NCI-H2081 (cell line): ENCODE measurements around the gene FOXP1.

Experiments
- DNase-seq, 2 experiments: peaks; one replicate each; lab custom pipeline; 2025; lab: John Stamatoyannopoulos, UW

The FOXP1 gene

GRCh38 chr3:71485896-71486295 lies 97.6 kb downstream of the FOXP1 start:
- no peak for DNase-seq

DNA sequence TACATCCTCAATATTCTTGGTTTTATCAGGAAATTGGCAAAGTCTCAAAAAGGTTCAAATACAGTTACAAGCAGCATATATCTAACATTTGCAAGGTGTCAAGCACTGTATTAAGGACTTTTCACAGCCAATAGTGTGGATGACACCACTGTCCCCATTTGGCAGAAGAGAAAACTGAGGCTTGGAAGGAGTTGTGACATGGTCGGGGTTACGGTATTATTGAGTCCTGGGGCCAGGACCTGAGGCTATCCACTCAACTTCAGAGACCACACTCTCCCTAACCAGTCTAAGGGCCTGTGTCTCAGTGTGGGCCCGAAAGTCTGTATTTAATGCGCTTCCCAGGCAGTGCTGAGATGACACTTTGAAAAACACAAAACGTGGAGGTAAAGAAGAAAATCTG lies 99.1 kb downstream of the FOXP1 start:
- DNase-seq: no peak

DNA sequence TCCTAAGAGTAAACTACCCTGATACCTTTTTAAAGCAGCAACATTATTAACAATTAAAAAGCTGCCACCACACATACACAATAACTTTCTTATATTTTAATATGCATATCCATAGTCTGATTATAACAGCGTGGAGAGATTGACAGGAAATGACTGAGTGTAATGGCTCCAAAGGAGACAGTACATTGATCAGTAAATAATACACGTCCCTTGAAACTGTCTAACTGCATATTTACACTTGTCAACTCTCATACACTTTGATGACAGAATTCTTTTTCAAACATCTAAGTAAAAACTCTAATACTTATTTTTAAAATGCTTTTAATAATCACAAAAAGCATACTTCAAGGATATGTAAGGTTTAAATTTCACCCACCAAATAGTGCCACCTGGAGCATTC lies 99.5 kb downstream of the FOXP1 start:
- no peak for DNase-seq

DNA sequence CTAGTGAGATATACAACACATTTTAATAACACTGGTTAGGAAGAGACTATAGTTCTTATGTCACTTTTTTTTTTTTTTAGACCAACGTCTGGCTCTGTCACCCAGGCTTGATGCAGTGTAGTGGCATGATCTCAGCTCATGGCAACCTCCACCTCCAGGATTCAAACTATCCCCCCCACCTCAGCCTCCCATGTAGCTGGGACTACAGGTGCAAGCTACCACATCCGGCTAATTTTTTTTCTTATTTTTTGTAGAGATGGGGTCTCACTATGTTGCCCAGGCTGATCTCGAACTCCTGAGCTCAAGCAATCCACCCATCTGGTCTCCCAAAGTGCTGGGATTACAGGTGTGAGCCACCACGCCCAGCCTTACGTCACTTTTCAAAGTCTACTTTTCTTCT lies 100.8 kb downstream of the FOXP1 start:
- no peak for DNase-seq

GRCh38 chr3:71478568-71478967 lies 105.0 kb downstream of the FOXP1 start:
- DNase-seq: no peak

GRCh38 chr3:71476950-71477349 lies 106.6 kb downstream of the FOXP1 start:
- DNase-seq: no peak

GRCh38 chr3:71469138-71469435 lies 114.4 kb downstream of the FOXP1 start:
- no peak for DNase-seq

GRCh38 chr3:71468311-71469137 lies 115.0 kb downstream of the FOXP1 start:
- no peak for DNase-seq

DNA sequence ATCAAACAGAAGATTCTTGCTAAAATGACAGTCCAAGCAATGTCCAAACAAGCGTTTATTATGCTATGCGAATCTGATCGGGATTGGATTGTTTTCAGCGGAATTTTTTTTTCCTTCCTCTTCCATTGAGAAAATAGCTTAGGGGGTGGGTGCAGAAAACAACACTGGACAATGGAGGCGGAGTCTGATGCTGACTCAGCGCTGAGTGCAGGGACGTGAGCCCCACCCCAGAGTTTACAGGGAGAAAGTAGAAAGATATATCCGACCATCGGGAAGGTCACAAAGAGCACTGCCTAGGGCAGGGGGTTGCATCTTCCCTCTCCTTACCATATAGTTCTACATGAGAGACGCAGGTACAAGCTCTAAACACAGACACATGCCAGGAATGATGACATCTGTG lies 117.0 kb downstream of the FOXP1 start:
- no peak for DNase-seq

DNA sequence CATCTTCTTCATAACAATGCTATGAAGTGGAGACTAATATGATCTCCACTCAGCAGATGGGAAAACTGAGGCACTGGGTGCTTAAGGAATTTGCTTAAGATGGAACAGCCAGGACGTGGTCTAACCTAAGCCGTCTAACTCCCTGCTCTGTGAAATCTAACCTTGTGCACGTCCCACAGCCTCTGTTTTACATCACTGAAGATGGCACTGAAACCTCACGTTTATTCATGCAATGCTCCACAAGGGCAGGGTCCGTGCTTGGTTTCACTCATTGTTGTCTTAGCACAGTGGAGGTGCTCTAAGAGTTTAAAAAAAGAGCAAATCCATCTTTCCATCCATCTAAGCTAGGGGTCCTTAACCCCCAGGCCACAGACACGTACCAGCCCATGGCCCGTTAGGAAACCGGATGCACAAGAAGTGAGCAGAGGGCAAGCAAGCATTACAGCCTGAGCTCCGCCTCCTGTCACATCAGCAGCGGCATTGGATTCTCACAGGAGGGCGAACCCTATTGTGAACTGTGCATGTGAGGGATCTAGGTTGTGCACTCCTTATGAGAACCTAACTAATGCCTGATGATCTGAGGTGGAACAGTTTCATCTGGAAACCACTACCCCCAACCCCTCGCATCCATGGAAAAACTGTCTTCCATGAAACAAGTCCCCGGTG lies 118.0 kb downstream of the FOXP1 start:
- no peak for DNase-seq

- DNase-seq: no peak
These were observed 118.9 kb downstream of the FOXP1 start for GRCh38 chr3:71464613-71465012.

DNA sequence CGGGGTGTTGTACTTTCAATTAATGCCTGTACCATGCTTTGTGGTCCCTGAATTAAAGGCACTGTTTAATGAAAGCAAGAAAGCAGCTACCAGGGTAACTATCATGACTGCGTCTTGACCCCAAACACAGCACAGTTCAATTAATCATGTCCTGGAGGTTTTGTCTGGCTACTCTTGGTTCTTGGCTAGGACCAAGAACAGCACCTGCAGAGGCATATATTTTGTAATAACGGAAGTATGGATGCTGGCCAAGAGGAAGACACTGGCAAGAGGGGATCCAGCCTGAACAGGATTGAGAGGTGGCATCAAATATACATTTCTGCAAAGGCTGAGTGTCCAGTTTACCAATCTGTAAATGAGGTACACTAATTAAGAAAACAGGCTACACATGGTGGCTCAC lies 119.9 kb downstream of the FOXP1 start:
- no peak for DNase-seq

DNA sequence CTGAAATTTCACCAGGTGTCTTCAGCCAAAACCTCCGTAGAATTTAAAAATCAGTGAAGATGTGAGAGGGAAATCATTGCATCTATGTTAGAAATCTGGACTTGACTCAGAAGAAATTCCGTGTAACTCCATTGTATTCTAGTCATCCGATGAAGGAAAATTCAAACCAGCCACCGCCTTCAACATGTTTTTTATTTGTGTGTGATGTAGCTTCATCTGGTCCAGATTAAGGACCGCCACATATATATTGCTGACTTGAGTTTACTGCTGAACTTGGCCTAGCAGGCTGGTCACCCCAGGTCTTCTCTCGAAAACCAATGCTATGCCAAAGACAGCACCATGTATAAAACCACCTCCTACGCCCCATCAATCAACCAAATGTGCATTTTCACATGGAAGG lies 120.9 kb downstream of the FOXP1 start:
- DNase-seq: no peak

DNA sequence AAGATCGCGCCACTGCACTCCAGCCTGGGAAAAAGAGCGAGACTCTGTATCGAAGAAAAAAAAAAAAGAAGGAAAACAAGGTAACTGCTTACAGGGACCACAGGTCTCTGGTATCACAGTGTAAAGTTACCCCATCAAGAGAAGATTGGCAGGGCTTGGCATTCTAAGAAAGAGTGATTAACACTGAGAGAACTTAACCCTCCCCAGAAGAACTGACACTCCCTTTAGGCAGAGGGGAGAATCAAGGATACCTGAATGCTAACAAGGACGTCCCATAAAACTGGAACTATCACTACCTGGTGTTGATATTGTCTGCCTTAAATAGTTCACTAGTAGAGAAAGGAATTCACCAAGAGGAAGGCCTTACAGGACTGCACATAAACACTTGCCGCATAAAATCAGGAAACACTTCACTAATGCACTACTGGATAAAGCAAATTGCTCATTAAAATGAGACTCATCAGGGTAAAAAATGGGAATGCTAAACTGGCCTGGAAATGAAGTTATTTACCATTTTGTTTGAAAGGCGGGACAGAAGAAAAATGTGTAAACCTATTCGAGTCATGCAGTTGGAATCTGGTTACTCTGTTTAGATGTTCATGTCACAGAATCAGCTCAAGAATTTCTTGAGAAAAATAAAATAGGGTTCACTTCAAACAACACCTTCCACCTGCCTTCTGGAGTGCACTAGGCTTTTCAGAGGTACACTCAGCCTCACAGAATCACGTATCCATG lies 121.6 kb downstream of the FOXP1 start:
- DNase-seq: no peak

- DNase-seq: no peak
These were observed 122.4 kb downstream of the FOXP1 start for GRCh38 chr3:71461114-71461513.

DNA sequence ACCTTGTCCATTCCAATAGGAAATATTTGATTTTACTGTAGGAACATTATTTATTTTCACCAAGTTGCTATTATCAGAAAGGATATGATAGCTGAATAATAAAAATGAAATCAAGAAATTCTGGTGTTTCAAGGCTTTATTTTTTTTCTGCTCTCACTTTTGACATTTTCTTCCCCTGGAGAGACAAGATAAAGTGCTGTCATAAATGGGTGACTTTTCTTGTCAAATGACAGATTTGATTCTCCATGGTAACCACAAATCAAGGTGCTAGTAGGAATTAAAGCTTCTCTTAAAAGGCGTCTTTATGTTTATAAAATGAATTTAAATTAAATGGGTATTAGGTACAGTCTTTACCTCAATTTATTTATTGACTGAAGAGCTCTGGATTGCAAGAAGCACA lies 124.6 kb downstream of the FOXP1 start:
- no peak for DNase-seq

- no peak for DNase-seq
These were observed 126.7 kb downstream of the FOXP1 start for GRCh38 chr3:71456826-71457225.

DNA sequence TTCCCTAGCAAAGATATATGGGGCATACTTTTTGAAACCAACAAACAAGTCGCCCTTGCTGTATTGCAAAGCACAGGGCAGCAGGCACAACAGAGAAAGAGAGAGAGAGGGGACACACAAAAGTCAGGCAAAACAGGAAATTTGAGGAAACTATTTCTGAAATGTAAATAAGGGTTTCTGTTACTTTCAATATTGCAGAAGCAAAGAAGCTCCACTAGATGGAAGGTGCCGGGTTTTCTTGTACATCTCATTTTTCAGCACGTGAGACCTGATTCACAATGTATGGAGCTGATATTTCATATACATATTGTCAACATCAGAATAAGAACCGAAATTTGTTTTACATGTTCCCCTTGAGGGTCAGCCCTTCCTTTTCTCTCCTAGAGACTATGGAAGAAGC lies 127.4 kb downstream of the FOXP1 start:
- DNase-seq: no peak

GRCh38 chr3:71454512-71455403 lies 128.8 kb downstream of the FOXP1 start:
- no peak for DNase-seq

DNA sequence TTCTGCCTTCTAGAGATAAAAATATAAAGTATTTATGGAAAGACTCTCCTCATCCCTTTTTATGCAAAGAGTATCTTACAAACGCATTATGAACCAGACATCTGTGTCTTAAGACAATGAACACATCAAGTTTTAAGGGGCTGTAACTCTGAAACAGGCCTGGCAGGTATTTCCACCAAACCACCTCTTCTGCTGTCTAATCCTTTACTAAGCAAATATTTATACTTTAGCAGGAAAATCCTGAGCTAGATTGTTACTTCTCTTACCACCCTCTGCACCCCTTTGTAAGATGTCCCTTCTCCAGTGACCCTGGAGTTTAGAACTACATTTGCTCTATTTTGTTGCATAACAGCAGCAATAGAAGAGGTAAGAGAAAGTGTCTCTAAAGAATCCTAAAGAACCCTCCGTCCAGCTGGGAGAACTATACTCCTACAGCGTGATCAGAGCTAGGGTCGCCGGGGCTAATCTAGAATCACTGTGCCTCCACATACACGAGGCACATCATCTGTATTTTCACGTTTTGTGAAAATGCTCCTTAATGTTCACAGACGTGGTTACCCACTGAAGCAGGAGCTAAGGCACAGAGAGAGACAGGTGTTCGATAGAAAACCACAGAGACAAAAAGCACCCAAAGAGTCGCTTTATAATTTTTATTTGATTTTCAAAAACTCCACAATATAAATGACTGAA lies 129.6 kb downstream of the FOXP1 start:
- no peak for DNase-seq

- DNase-seq: no peak
These were observed 130.2 kb downstream of the FOXP1 start for GRCh38 chr3:71453319-71453718.

- DNase-seq: no peak
These were observed 131.7 kb downstream of the FOXP1 start for GRCh38 chr3:71451812-71452211.
